ENCODE results near the gene PSMB7.

PSMB7 gene

DNA sequence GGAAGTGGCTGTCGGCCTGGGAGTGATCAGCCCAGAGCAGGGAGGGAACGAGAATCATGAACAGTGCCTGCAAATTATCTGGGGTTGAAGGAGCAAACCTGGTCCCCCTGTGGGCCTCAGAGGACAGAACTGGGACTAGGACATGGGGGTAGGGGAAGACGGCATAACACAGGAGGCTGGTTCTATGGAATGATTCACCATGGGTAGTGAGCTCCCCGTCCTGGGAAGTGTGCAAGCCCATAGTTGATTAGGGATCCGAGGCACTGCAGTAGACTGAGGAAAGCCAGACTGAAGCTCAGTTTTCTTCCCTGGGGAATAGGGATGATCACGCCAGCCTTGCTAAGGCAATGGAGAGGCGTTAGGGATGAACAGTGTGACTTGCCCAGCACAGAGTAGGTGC is 40.6 kb upstream of the PSMB7 start:
- TF ChIP-seq, protein P1, sequence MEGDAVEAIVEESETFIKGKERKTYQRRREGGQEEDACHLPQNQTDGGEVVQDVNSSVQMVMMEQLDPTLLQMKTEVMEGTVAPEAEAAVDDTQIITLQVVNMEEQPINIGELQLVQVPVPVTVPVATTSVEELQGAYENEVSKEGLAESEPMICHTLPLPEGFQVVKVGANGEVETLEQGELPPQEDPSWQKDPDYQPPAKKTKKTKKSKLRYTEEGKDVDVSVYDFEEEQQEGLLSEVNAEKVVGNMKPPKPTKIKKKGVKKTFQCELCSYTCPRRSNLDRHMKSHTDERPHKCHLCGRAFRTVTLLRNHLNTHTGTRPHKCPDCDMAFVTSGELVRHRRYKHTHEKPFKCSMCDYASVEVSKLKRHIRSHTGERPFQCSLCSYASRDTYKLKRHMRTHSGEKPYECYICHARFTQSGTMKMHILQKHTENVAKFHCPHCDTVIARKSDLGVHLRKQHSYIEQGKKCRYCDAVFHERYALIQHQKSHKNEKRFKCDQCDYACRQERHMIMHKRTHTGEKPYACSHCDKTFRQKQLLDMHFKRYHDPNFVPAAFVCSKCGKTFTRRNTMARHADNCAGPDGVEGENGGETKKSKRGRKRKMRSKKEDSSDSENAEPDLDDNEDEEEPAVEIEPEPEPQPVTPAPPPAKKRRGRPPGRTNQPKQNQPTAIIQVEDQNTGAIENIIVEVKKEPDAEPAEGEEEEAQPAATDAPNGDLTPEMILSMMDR (IDR thresholded peaks at IDR 0.05; ENCODE audit: control insufficient read depth, extremely low read depth, insufficient read depth): no peak
- no peak for DNase-seq (ENCODE audit: low read depth)
- H3K4me3 ChIP-seq (ENCODE audit: low read depth, low read length): no peak overlapping the region

DNA sequence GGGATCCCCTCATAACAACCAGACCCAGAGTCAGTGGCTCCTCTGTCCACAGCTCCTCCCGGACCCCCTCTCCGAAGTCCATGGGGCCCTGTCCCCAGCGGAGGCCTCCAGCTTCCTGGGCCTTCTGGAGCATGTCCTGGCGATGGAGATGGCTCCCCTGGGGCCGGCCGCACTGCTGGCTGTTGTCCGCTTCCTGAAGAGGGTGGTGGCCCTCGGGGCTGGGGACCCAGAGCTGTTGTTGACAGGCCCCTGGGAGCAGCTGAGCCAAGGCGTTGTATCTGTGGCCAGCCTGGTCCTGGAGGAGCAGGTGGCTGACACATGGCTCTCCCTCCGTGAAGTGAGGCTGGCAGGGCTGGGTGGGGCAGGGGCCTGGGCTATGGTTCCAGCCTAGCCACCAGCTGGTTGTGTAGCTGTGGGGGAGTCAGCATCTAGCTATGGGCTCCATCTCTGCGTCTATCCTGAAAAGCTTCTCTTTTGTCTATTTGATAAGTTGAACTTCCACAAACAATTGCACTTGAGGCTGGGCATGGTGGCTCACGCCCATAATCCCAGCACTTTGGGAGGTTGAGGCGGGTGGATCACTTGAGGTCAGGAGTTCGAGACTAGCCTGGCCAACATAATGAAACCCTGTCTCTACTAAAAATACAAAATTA is 39.7 kb upstream of the PSMB7 start:
- DNase-seq (ENCODE audit: low read depth): no peak
- TF ChIP-seq, protein P1 (IDR thresholded peaks at IDR 0.05; ENCODE audit: control insufficient read depth, extremely low read depth, insufficient read depth): no peak
- H3K4me3 ChIP-seq (ENCODE audit: low read depth, low read length): no peak overlapping the region

DNA sequence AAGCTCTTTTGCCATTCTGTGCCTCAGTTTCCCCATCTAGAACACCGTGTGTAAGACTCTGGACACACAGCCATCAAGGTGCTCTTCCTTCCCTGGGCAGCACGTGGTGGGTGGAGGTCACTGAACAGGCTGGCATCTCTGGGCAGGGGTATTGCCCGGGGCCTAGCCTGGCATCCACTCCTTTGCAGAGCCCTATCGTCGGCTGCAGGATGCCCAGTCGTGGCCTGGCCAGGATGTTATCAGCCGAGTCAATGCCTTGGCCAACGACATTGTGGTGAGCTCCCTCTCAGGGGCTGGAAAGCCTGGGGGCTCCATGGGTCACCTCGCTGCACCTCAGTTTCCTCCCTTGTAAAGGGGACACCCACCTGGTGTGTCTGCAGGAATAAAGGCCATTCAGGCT is 39.1 kb upstream of the PSMB7 start:
- TF ChIP-seq, protein P1 (IDR thresholded peaks at IDR 0.05; ENCODE audit: control insufficient read depth, extremely low read depth, insufficient read depth): no peak
- no peak for DNase-seq (ENCODE audit: low read depth)
- H3K4me3 ChIP-seq (ENCODE audit: low read depth, low read length): no peak overlapping the region

DNA sequence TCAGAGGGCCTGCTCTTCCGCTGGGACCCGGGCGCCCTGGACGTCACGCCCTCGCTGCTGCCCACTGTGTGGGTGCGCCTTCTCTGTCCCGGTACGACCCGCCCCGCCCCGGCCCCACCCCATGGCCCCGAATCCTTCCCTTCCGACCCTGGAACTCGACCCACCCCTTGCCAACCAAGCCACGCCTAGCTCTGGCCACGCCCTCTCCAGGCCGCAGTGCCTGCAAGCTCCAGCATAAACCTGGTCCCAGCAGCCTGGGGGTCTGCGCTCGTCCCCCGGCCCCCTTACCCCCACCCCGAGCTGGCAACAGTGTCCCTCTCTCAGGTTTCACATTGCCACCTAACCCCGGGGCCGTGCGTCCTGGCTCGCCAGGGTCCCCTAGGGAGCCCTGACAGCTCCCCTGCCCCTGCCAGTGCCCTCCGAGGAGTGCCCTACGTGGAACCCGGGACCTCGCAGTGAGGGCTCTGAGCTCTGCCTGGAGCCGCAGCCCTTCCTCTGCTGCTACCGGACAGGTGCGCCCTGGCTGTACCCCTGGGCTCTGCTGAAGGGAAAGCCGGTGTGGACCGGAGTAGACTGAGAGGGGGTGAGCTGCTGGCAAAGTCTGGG is 38.4 kb upstream of the PSMB7 start:
- H3K4me3 ChIP-seq (ENCODE audit: low read depth, low read length): no peak overlapping the region
- DNase-seq (ENCODE audit: low read depth): no peak
- TF ChIP-seq, protein P1 (IDR thresholded peaks at IDR 0.05; ENCODE audit: control insufficient read depth, extremely low read depth, insufficient read depth): no peak

DNA sequence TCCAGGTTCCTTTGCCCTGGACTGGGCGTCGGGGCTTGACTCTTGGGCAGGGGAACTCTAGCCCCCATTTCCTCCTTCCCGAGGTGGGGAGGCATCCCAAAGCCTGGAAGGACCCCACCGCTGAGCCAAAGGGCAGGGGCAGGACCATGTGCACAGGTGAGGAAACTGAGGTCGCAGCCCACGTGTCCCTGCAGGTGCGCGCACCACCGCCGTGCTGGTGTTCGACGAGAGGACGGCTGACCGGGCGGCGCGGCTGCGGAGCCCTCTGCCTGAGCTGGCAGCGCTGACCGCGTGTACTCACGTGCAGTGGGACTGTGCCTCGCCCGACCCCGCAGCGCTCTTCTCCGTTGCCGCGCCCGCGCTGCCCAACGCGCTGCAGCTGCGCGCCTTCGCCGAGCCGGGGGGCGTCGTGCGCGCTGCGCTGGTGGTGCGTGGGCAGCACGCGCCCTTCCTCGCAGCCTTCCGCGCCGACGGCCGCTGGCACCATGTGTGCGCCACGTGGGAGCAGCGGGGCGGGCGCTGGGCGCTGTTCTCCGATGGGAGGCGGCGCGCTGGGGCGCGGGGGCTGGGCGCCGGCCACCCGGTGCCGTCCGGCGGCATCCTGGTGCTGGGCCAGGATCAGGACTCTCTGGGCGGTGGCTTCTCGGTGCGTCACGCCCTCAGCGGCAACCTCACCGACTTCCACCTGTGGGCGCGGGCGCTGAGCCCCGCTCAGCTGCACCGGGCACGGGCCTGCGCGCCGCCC is 37.8 kb upstream of the PSMB7 start:
- DNase-seq (ENCODE audit: low read depth): no peak
- H3K4me3 ChIP-seq (ENCODE audit: low read depth, low read length): no peak overlapping the region

DNA sequence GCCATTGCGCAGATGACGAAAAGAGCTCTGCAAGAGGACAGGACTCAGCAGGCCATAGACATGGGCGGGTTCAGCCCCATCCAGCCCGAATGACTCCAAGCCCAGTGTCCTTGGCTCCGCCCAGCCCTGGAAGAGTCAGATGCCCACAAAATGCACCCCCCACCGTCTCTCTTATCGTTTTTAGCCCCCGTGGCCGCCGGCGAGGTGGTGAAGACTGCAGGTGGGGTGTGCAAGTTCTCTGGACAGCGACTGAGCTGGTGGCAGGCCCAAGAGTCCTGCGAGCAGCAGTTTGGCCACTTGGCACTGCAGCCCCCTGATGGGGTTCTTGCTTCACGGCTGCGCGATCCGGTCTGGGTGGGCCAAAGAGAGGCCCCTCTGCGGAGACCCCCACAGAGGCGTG is 37.1 kb upstream of the PSMB7 start:
- TF ChIP-seq, protein P1 (IDR thresholded peaks at IDR 0.05; ENCODE audit: control insufficient read depth, extremely low read depth, insufficient read depth): no peak
- H3K4me3 ChIP-seq (ENCODE audit: low read depth, low read length): no peak overlapping the region
- no peak for DNase-seq (ENCODE audit: low read depth)

More for the DNA sequence above, 37.8 kb upstream of the PSMB7 start:
- TF ChIP-seq, protein P1 (IDR thresholded peaks at IDR 0.05; ENCODE audit: control insufficient read depth, extremely low read depth, insufficient read depth): no peak

All from LNCaP clone FGC (cell line).